Loucy (cell line): Measurements from ENCODE around the gene RARB.

Experiments used
- EZH2phosphoT487 ChIP-seq: fragments of 200-600 bp; IDR thresholded peaks from 2 replicates; pipeline ENCODE4 v1.6.1; 2018; ENCODE audit warnings: antibody characterized with exemption, mild to moderate bottlenecking, moderate library complexity, borderline replicate concordance
- TF ChIP-seq, protein P1 (sequence below): fragments of 200-600 bp; sonication (generic); conservative IDR thresholded peaks from 2 replicates; pipeline ENCODE4 v1.5.1; 2014; ENCODE audit warnings: mild to moderate bottlenecking, antibody characterized with exemption, low read length

DNA sequence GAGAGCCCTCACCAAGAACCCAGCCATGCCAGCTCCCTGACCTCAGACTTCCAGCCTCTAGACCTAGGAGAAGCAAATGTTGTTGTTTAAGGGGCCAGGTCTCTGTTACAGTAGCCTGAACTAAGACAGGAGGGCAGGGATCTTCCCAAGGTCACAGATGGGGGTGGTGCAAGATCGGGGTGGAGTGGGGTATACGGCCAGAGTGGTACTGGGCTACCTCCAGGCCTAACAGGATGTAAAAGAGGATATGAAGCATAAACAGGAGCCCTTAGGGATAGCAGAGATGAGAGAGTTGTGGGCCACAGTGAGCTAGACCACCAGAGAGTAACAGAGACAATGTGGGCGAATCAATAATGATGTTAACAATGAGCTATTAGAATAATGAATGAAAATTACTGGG, 153.8 kb downstream of the RARB start:
- TF ChIP-seq, protein P1, sequence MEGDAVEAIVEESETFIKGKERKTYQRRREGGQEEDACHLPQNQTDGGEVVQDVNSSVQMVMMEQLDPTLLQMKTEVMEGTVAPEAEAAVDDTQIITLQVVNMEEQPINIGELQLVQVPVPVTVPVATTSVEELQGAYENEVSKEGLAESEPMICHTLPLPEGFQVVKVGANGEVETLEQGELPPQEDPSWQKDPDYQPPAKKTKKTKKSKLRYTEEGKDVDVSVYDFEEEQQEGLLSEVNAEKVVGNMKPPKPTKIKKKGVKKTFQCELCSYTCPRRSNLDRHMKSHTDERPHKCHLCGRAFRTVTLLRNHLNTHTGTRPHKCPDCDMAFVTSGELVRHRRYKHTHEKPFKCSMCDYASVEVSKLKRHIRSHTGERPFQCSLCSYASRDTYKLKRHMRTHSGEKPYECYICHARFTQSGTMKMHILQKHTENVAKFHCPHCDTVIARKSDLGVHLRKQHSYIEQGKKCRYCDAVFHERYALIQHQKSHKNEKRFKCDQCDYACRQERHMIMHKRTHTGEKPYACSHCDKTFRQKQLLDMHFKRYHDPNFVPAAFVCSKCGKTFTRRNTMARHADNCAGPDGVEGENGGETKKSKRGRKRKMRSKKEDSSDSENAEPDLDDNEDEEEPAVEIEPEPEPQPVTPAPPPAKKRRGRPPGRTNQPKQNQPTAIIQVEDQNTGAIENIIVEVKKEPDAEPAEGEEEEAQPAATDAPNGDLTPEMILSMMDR = no peak
- TF ChIP-seq EZH2phosphoT487 = no peak
